Osteoblast (primary cell): ENCODE measurements around the gene G6PD. TPM values are rescaled to one million over a fixed set of nuclear protein-coding genes. Genes with fewer than 3 reads are reported as not detected.
A peak's percentile ranks its signal among the peaks of the same experiment; 100 is the strongest.

ENCODE experiments used
- DNase-seq: peaks from one replicate; pipeline ENCODE4 v3.0.0; 2011; ENCODE audit warnings: low spot score, mixed read lengths; ENCODE audit not compliant: insufficient read length; ENCODE audit errors: missing footprints
- H2AFZ ChIP-seq: 2 replicates; pipeline ENCODE4 v1.6.0; 2011; ENCODE audit warnings: mild to moderate bottlenecking, low read length
- H3K27ac ChIP-seq: 2 replicates; pipeline ENCODE4 v1.5.1; 2011; ENCODE audit warnings: mild to moderate bottlenecking, low read depth, low read length, moderate library complexity
- H3K27me3 ChIP-seq: 2 replicates; pipeline ENCODE4 v1.6.0; 2012; ENCODE audit warnings: mild to moderate bottlenecking, control low read depth, inconsistent platforms, low read length, moderate library complexity; ENCODE audit not compliant: insufficient read depth
- H3K36me3 ChIP-seq: 2 replicates; pipeline ENCODE4 v1.5.1; 2011; ENCODE audit warnings: mild to moderate bottlenecking, low read length, control low read depth, moderate library complexity; ENCODE audit not compliant: insufficient read depth
- H3K4me1 ChIP-seq: 2 replicates; pipeline ENCODE4 v1.5.1; 2011; ENCODE audit warnings: mild to moderate bottlenecking, low read length, control low read depth, moderate library complexity; ENCODE audit not compliant: insufficient read depth
- H3K4me2 ChIP-seq: 2 replicates; pipeline ENCODE4 v1.6.0; 2011; ENCODE audit warnings: mild to moderate bottlenecking, low read length; ENCODE audit not compliant: insufficient read depth
- H3K4me3 ChIP-seq: fragments of 200-600 bp; sonication (generic); 3 replicates; pipeline ENCODE4 v1.5.1; 2012; ENCODE audit warnings: mild to moderate bottlenecking, low read length, inconsistent platforms; ENCODE audit not compliant: insufficient read depth
- H3K79me2 ChIP-seq: 2 replicates; pipeline ENCODE4 v1.6.0; 2012; ENCODE audit warnings: mild to moderate bottlenecking, low read length, control low read depth, inconsistent platforms; ENCODE audit not compliant: insufficient read depth
- H3K9me3 ChIP-seq: 2 replicates; pipeline ENCODE4 v1.5.1; 2011; ENCODE audit warnings: low read depth, low read length, control low read depth
- H4K20me1 ChIP-seq: 2 replicates; pipeline ENCODE4 v1.6.0; 2012; ENCODE audit warnings: mild to moderate bottlenecking, low read length, control low read depth; ENCODE audit not compliant: insufficient read depth
- CTCF ChIP-seq: IDR thresholded peaks from 2 replicates; pipeline ENCODE4 v1.5.1; 2011; ENCODE audit warnings: mild to moderate bottlenecking, low read depth, low read length, moderate library complexity; ENCODE audit errors: extremely low read depth
- total RNA-seq: library from RNA; depleted of rRNA; stranded (reverse); fragments of >200 nt; gene quantifications from 2 replicates; pipeline ENCODE4 v1.2.3, GENCODE V29; 2012

Gene G6PD
- total RNA-seq, 1 donor: 88.7 TPM

DNA sequence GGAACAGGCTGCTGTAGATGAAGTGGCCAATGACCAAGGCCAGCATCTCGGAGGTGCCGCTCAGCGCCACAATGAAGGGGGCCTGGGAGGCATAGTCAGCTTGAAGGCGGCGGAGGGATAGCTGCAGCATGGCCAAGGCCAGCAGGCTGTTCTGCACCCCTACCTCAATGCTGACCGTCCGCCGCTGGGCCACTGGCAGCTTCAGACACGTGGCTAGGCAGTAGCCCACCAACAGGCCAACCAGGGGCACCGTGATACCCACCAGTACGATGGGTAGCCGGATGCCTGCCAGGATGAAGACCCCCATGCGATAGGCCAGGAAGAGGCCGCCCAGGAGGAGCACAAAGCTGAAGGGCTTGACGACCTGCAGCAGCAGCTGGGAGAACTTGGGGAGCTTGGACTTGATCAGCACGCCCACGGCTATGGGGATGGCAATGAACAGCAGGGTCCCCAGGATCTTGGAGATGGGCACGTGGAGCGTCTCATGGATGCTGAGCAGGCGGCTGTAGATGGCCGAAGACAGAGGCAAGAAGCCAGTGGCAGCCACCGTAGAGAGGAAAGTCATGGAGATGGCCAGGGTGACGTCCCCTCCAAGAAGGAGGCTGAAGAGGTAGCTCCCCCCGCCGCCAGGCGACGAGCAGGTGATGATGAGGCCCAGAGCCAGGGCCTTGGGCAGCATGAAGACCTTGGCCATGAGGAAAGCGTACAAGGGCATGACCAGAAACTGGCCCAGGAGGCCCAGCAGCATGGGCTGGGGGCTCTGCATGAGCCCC, 58.9 kb downstream of the G6PD start:
- Histone ChIP-seq H3K27me3 (no peaks in the 10 kb centered on the region), H3K27ac (no peak overlapping the region), H4K20me1 (peaks cover 7% of the 10 kb centered on the region), H3K4me2 (no peak overlapping the region), H3K4me3 (no peak overlapping the region), H3K36me3 (peaks cover 20% of the 10 kb centered on the region), H3K4me1 (peaks cover 10% of the 10 kb centered on the region), H3K79me2 (peaks cover 22% of the 10 kb centered on the region), H2AFZ (no peak overlapping the region), H3K9me3 (no peaks in the 10 kb centered on the region)
- peak; percentile 81 for DNase-seq
- TF ChIP-seq CTCF: no peak

DNA sequence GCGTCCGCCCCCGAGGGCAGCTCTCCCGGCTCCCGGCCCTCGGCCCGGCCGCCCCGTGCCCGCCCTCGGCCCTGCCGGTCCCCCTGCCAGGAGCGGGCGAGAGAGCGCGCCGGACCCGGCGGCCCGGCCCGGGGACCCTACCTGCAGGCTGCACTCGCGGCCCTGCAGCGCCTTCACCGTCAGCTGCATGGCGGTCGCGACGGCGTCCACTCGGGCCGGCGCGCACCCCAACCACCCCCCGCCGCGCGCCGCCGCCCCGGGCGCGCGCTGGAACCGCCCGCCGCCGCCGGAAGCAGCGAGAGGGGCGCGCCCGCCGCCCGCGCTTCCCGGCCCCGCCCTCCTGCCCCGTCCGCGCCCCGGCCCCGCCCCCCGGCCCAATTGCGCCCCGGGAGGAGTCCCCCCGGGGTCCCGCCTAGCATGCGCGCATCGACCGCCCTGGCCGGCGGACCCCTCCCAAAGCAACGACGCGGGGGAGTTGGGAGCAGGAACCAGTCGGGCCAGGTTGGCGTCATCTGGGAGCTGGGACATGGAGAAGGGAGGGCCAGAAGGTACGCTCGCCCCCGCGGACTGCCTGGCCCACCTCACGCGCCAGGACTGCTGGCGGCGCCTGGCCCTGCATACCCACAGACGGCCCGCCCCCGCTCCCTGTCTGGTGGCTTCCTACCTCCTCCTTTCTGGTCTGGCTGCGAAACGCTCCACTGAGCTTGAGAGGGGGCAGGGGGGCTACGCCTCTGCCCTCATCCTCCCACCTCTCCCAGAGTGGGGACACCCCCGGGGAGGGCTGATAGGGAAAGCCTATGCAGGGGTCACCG, 60.0 kb downstream of the G6PD start, which contains the start of gene UBL4A:
UBL4A (minus strand) TSS at position 220 of the 812 bp plus-strand sequence; CDS start at position 189, 31 bp downstream.
- peaks cover 22% of the 10 kb centered on the region for H3K79me2 ChIP-seq
- no peaks in the 10 kb centered on the region for H3K27me3 ChIP-seq
- peak within 1 kb of the TSS; percentile 4 for H3K27ac ChIP-seq
- H3K9me3 ChIP-seq: no peaks in the 10 kb centered on the region
- no peak within 1 kb of the TSS for H2AFZ ChIP-seq
- H3K36me3 ChIP-seq: peaks cover 20% of the 10 kb centered on the region
- H4K20me1 ChIP-seq: peaks cover 7% of the 10 kb centered on the region
- peak; percentile 93 for DNase-seq
- no peak for TF ChIP-seq CTCF
- H3K4me3 ChIP-seq: peak within 1 kb of the TSS; percentile 73
- peak within 1 kb of the TSS; percentile 71 for H3K4me2 ChIP-seq
- H3K4me1 ChIP-seq: peaks cover 10% of the 10 kb centered on the region

- Histone ChIP-seq H3K27me3 (no peaks in the 10 kb centered on the region), H3K9me3 (no peaks in the 10 kb centered on the region), H3K4me3 (peak overlapping the region; percentile 73), H3K79me2 (peaks cover 22% of the 10 kb centered on the region), H3K27ac (no peak overlapping the region), H4K20me1 (peaks cover 7% of the 10 kb centered on the region), H3K4me2 (peak overlapping the region; percentile 71), H2AFZ (no peak overlapping the region), H3K36me3 (peaks cover 20% of the 10 kb centered on the region), H3K4me1 (peaks cover 10% of the 10 kb centered on the region)
- TF ChIP-seq CTCF: no peak
- peak; percentile 90 for DNase-seq
These were observed 60.6 kb downstream of the G6PD start for GRCh38 chrX:154486052-154486395.
